ENCODE data around the gene SFT2D3. TPM values are rescaled to one million over a fixed set of nuclear protein-coding genes. Genes with fewer than 3 reads are reported as not detected.

The SFT2D3 gene
- polyA plus RNA-seq, 2 of the 4 experiments (the other 2 are of a cell fraction): 4.5 to 10.4 TPM

- TF ChIP-seq CHD2 (IDR thresholded peaks at IDR 0.05; ENCODE audit: low read length, partially characterized antibody) (no peak), POLR2A (IDR thresholded peaks at IDR 0.05; ENCODE audit: low read length) (no peak), RFX5 (IDR thresholded peaks at IDR 0.05) (no peak), CHD4 (IDR thresholded peaks at IDR 0.05; ENCODE audit: borderline replicate concordance) (no peak), PHF8 (IDR thresholded peaks at IDR 0.05; ENCODE audit: borderline replicate concordance, low read depth) (no peak), HOXB13 (CRISPR knock-in tag; IDR thresholded peaks at IDR 0.05; ENCODE audit: low read depth) (no peak)
- ATAC-seq (no peak), DNase-seq (ENCODE audit: low read depth in 1 of 2, low spot score in 1 of 2) (no peak), FAIRE-seq (no peak)
- POLR2A ChIA-PET: interaction anchor here (0.6 kb wide), 1 partner anchor 467 kb away, joined by 4 read pairs; no protein-coding TSS in a partner anchor
- H3K4me3 ChIP-seq: no peak overlapping the region
- peaks cover 17% of the 10 kb centered on the region for H3K4me1 ChIP-seq
- 0 out of 6 replicates have a peak overlapping the region, but pooled peaks of 1 of the 2 experiments have one; percentile 16 for H3K27ac ChIP-seq
- H3K9me3 ChIP-seq: no peaks in the 10 kb centered on the region
- CTCF ChIA-PET: interaction anchor here (3.3 kb wide), 1 partner anchor 10 kb away, joined by 13 read pairs; no protein-coding TSS in a partner anchor
- 80% methylated on average over 13 of the region's 14 CpGs for WGBS (ENCODE audit: missing lambda C conversion rate)
- no peak overlapping the region for H3K4me2 ChIP-seq
Measured at GRCh38 chr2:127706215-127706990, 5.1 kb downstream of the SFT2D3 start.

DNA sequence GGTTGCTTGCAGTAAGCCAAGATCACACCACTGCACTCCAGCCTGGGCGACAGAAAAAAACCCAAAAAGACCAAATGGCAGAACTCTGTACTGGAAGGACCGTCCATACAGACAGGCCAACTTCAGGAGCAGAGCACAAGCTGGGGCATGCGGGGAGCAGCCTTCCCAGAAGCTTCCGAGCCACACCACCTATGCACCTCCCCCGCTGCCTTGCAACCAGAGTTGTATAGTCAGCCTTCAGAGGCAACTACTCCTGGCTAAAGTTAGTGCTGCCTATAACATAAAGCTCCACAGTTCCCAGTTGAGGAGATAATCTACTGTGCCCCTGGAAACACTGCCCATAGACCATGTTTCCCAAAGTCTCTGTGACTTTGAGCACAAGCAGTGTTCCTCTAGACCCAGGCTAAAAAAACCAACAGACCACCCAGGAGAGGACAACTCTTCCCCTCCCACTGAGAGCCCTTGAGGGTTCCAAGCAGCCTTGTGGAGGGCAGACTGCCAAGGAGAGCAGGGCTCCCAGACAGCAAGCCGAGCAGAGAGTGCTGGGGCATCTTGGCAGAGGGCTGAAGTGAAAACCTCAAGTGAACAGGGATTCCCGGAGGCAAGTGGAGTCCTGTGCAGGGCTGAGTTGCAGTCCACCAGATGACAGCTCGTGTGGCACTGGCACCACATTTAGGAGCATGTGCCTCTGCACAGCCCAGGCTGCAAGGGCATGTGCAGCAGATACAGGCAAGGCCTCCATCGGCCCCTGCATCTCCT lies 6.8 kb downstream of the SFT2D3 start:
- H3K9me3 ChIP-seq: no peaks in the 10 kb centered on the region
- no peak overlapping the region for H3K27ac ChIP-seq
- no peak for TF ChIP-seq NFE2L2 (conservative IDR thresholded peaks at IDR 0.05; ENCODE audit: low read length)
- TF ChIP-seq JUN (IDR thresholded peaks at IDR 0.05): no peak
- no peak for TF ChIP-seq BHLHE40 (IDR thresholded peaks at IDR 0.05; ENCODE audit: low read depth, low read length)
- TF ChIP-seq EHMT2 (IDR thresholded peaks at IDR 0.05; ENCODE audit: low read depth): no peak
- no peak for TF ChIP-seq CHD4 (IDR thresholded peaks at IDR 0.05; ENCODE audit: borderline replicate concordance)
- TF ChIP-seq CEBPB (IDR thresholded peaks at IDR 0.05): no peak
- TF ChIP-seq MAFK (IDR thresholded peaks at IDR 0.05; ENCODE audit: partially characterized antibody): no peak
- TF ChIP-seq CBX2 (IDR thresholded peaks at IDR 0.05; ENCODE audit: borderline replicate concordance, low read depth): no peak
- no peak for TF ChIP-seq RNF2 (IDR thresholded peaks at IDR 0.05; ENCODE audit: borderline replicate concordance, low read depth)
- TF ChIP-seq HOXB13 (CRISPR knock-in tag; IDR thresholded peaks at IDR 0.05; ENCODE audit: low read depth): no peak
- no peak overlapping the region for H3K4me3 ChIP-seq
- DNase-seq (ENCODE audit: low read depth in 1 of 2, low spot score in 1 of 2): no peak
- ChIA-PET CTCF (no interaction called here), POLR2A (interaction anchor here (0.5 kb wide), 1 partner anchor 101 kb away, joined by 3 read pairs; no protein-coding TSS in a partner anchor)
- no peak for FAIRE-seq
- WGBS (ENCODE audit: missing lambda C conversion rate): 89% methylated on average over 9 of the region's 9 CpGs
- H3K4me2 ChIP-seq: no peak overlapping the region
- H3K4me1 ChIP-seq: peaks cover 9% of the 10 kb centered on the region
- peak; percentile 19 to 20; a peak in 3 of 6 replicates for ATAC-seq

DNA sequence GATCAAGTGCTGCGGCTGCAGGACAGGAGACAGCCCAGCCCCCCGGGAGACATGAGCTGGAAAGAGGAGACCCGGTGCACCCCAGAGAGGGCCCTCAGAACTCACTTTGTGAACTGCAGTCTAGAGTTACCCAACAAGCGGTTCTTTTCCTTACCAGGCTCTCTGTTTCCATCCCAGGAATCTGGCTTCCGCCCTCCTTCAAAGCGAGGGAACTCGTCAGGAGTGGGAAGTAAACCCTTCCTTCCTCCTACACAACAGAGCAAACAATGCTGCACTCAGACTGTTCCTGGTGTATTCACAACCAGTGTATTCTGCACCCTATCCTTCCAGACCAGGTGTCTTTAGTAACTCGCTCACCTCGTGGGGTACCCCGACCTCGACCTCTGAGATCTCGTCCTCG lies 8.0 kb downstream of the SFT2D3 start:
- H3K4me2 ChIP-seq: no peak overlapping the region
- ChIA-PET POLR2A (no interaction called here), CTCF (no interaction called here)
- H3K9me3 ChIP-seq: no peaks in the 10 kb centered on the region
- ATAC-seq: no peak
- no peak for DNase-seq (ENCODE audit: low read depth in 1 of 2, low spot score in 1 of 2)
- no peak overlapping the region for H3K27ac ChIP-seq
- WGBS (ENCODE audit: missing lambda C conversion rate): 92% methylated on average over 13 of the region's 13 CpGs
- no peaks in the 10 kb centered on the region for H3K4me1 ChIP-seq
- TF ChIP-seq HDAC2 (IDR thresholded peaks at IDR 0.05): no peak
- TF ChIP-seq FOSB (CRISPR knock-in tag; IDR thresholded peaks at IDR 0.05): no peak
- TF ChIP-seq TP53 (CRISPR knock-in tag; IDR thresholded peaks at IDR 0.05): no peak
- no peak for TF ChIP-seq NR3C1 (IDR thresholded peaks at IDR 0.05)
- TF ChIP-seq ZNF302 (CRISPR knock-in tag; IDR thresholded peaks at IDR 0.05): no peak
- TF ChIP-seq EP300 (IDR thresholded peaks at IDR 0.05): no peak
- no peak for TF ChIP-seq CHD2 (IDR thresholded peaks at IDR 0.05; ENCODE audit: low read length, partially characterized antibody)
- no peak for TF ChIP-seq TFCP2L1 (CRISPR knock-in tag; IDR thresholded peaks at IDR 0.05)
- TF ChIP-seq, protein P1, sequence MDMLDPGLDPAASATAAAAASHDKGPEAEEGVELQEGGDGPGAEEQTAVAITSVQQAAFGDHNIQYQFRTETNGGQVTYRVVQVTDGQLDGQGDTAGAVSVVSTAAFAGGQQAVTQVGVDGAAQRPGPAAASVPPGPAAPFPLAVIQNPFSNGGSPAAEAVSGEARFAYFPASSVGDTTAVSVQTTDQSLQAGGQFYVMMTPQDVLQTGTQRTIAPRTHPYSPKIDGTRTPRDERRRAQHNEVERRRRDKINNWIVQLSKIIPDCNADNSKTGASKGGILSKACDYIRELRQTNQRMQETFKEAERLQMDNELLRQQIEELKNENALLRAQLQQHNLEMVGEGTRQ (IDR thresholded peaks at IDR 0.05): no peak
- no peak for TF ChIP-seq ATOH8 (CRISPR knock-in tag; IDR thresholded peaks at IDR 0.05; ENCODE audit: low read depth)
- TF ChIP-seq, protein P2, sequence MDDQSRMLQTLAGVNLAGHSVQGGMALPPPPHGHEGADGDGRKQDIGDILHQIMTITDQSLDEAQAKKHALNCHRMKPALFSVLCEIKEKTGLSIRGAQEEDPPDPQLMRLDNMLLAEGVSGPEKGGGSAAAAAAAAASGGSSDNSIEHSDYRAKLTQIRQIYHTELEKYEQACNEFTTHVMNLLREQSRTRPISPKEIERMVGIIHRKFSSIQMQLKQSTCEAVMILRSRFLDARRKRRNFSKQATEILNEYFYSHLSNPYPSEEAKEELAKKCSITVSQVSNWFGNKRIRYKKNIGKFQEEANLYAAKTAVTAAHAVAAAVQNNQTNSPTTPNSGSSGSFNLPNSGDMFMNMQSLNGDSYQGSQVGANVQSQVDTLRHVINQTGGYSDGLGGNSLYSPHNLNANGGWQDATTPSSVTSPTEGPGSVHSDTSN (IDR thresholded peaks at IDR 0.05): no peak
- no peak for TF ChIP-seq HEYL (CRISPR knock-in tag; IDR thresholded peaks at IDR 0.05)
- TF ChIP-seq ESRRA (IDR thresholded peaks at IDR 0.05; ENCODE audit: borderline replicate concordance, low read length): no peak
- TF ChIP-seq SMC3 (IDR thresholded peaks at IDR 0.05): no peak
- H3K4me3 ChIP-seq: no peak overlapping the region
- no peak for FAIRE-seq
